Left lung (tissue), 10 donors: ENCODE data around the gene DRC7. TPM values are rescaled to one million over a fixed set of nuclear protein-coding genes. Genes with fewer than 3 reads are reported as not detected.
A peak's percentile ranks its signal among the peaks of the same experiment; 100 is the strongest.
"Not testable (repeated sequence)": the region's sequence is repeated elsewhere in the genome, so short reads cannot be mapped to it uniquely, and the experiment has no call there.

Experiments
- ATAC-seq: fragments of 200-7000 bp; cut with Tn5 transposase; one replicate; pipeline ENCODE4 v1.9.1; 2020; ENCODE audit warnings: moderate library complexity
- DNase-seq, 4 donors: peaks; one replicate each; pipeline ENCODE4 v3.0.0-alpha.2; 2013 to 2020
- H3K27ac ChIP-seq, 2 donors: fragments of 200-600 bp; sonication (generic) in 1 of 2; one replicate each; pipeline versions ENCODE4 v1.5.0 to v1.8.0; 2020 to 2021
- H3K27me3 ChIP-seq, 2 donors: fragments of 200-600 bp; sonication (generic) in 1 of 2; one replicate each; pipeline versions ENCODE4 v1.5.0 to v1.8.0; 2020 to 2021
- H3K36me3 ChIP-seq, 2 donors: fragments of 200-600 bp; sonication (generic) in 1 of 2; one replicate each; pipeline versions ENCODE4 v1.5.0 to v1.8.0; 2020 to 2021
- H3K4me1 ChIP-seq, 2 donors: fragments of 200-600 bp; one replicate each; pipeline ENCODE4 v1.8.0; 2021
- H3K4me3 ChIP-seq, 2 donors: fragments of 200-600 bp; sonication (generic) in 1 of 2; one replicate each; pipeline versions ENCODE4 v1.5.0 to v1.8.0; 2020 to 2021; ENCODE audit warnings: mild to moderate bottlenecking in 1 of 2
- H3K9me3 ChIP-seq, 2 donors: fragments of 200-600 bp; sonication (generic) in 1 of 2; one replicate each; pipeline versions ENCODE4 v1.5.0 to v1.8.0; 2020 to 2021
- CTCF ChIP-seq, 2 donors: fragments of 200-600 bp; sonication (generic) in 1 of 2; IDR thresholded peaks; one replicate each; pipeline versions ENCODE4 v1.5.0 to v1.8.0; 2021; ENCODE audit warnings: antibody characterized with exemption in 2 of 2
- intact Hi-C, 2 donors: fragments of 100-400 bp; cut with DNase I; formaldehyde crosslinking; loops; one replicate each; pipeline versions ENCODE4 v1.11.2 to v1.14.2; 2022
- polyA plus RNA-seq, 6 donors: library from polyadenylated mRNA; unstranded; fragments of 120-200 nt; gene quantifications; one replicate each; pipeline ENCODE4 v1.2.1, GENCODE V29; 2013; ENCODE audit not compliant: insufficient read length in 6 of 6
- total RNA-seq, 2 donors: library from RNA; stranded (reverse); fragmentation: NEBNext Ultra II Directional; extraction: Animal tissue kit (Norgen Biotek cat#: 25700); gene quantifications; one replicate each; pipeline ENCODE4 v1.2.1, GENCODE V29; 2021
- donor health status: DM: no; HTN: yes; CAD: no.
- donor health status: DM: no; HTN: no; CAD: no.

Gene DRC7
- total and polyA plus RNA-seq, 8 donors: 0.52 to 4.3 (median 2.4) TPM

GRCh38 chr16:57670196-57670595 is 24.4 kb upstream of the DRC7 start:
- Histone ChIP-seq H3K27ac (peak overlapping the region in 1 of 2 donors; percentile 86), H3K4me1 (peaks cover 0 to 36% of the 10 kb centered on the region in 2 donors), H3K4me3 (peak overlapping the region in 1 of 2 donors; percentile 39), H3K36me3 (no peaks in the 10 kb centered on the region), H3K9me3 (no peaks in the 10 kb centered on the region), H3K27me3 (peaks cover 0 to 6% of the 10 kb centered on the region in 2 donors)
- ATAC-seq: no peak
- no peak for TF ChIP-seq CTCF (IDR thresholded peaks at IDR 0.05)
- intact Hi-C loops: no loop called here
- DNase-seq: peak in 1 of 4 donors; percentile 21

- H3K27me3 ChIP-seq, H3K36me3 ChIP-seq, H3K9me3 ChIP-seq, intact Hi-C loops, H3K4me3 ChIP-seq, H3K27ac ChIP-seq, ATAC-seq: not testable (repeated sequence)
- H3K4me1 ChIP-seq: peaks cover 0 to 48% of the 10 kb centered on the region in 2 donors
- DNase-seq: peak in 1 of 4 donors; percentile 21
These were observed 23.2 kb upstream of the DRC7 start for GRCh38 chr16:57671451-57671850.

GRCh38 chr16:57672416-57672815 is 22.2 kb upstream of the DRC7 start:
- ATAC-seq: no peak
- H3K36me3 ChIP-seq: no peaks in the 10 kb centered on the region
- H3K4me3 ChIP-seq: no peak overlapping the region
- H3K27ac ChIP-seq: no peak overlapping the region
- H3K27me3 ChIP-seq: peaks cover 0 to 6% of the 10 kb centered on the region in 2 donors
- peaks cover 0 to 45% of the 10 kb centered on the region in 2 donors for H3K4me1 ChIP-seq
- no peaks in the 10 kb centered on the region for H3K9me3 ChIP-seq
- intact Hi-C loops: no loop called here
- no peak for TF ChIP-seq CTCF (IDR thresholded peaks at IDR 0.05)
- DNase-seq: no peak

- H3K9me3 ChIP-seq: no peaks in the 10 kb centered on the region
- TF ChIP-seq CTCF (IDR thresholded peaks at IDR 0.05): no peak
- peak in 1 of 4 donors; percentile 1 for DNase-seq
- intact Hi-C loops: no loop called here
- ATAC-seq: no peak
- H3K27me3 ChIP-seq: peaks cover 0 to 4% of the 10 kb centered on the region in 2 donors
- no peak overlapping the region for H3K4me3 ChIP-seq
- peaks cover 0 to 41% of the 10 kb centered on the region in 2 donors for H3K4me1 ChIP-seq
- no peak overlapping the region for H3K27ac ChIP-seq
- peaks cover 0 to 2% of the 10 kb centered on the region in 2 donors for H3K36me3 ChIP-seq
These were observed 21.8 kb upstream of the DRC7 start for GRCh38 chr16:57672824-57673223.

GRCh38 chr16:57675741-57676551 is 18.7 kb upstream of the DRC7 start:
- Histone ChIP-seq H3K27ac (peak overlapping the region in 1 of 2 donors; percentile 68), H3K4me1 (peaks cover 0 to 28% of the 10 kb centered on the region in 2 donors), H3K27me3 (no peaks in the 10 kb centered on the region), H3K36me3 (peaks cover 0 to 8% of the 10 kb centered on the region in 2 donors), H3K9me3 (no peaks in the 10 kb centered on the region), H3K4me3 (no peak overlapping the region)
- no peak for TF ChIP-seq CTCF (IDR thresholded peaks at IDR 0.05)
- DNase-seq: no peak
- intact Hi-C loops: no loop called here
- ATAC-seq: no peak
